Neural cell (in vitro differentiated cells): ENCODE data around the gene RIC3.

Experiments
- CTCF ChIP-seq: fragments of 450-650 bp; IDR thresholded peaks from 2 replicates; pipeline ENCODE4 v1.5.1; 2014; ENCODE audit warnings: antibody characterized with exemption, mild to moderate bottlenecking, moderate library complexity; ENCODE audit not compliant: poor library complexity, severe bottlenecking
- EP300 ChIP-seq: fragments of 450-650 bp; conservative IDR thresholded peaks from 2 replicates; pipeline ENCODE4 v1.6.1; 2014; ENCODE audit warnings: antibody characterized with exemption, mild to moderate bottlenecking, moderate library complexity; ENCODE audit not compliant: poor library complexity, severe bottlenecking
- EZH2 ChIP-seq: fragments of 200-600, 300-800 bp; shearing (Covaris generic), sonication (generic); IDR thresholded peaks from 2 replicates; pipeline ENCODE4 v1.6.1; 2014; ENCODE audit warnings: antibody characterized with exemption, low read length, borderline replicate concordance, mild to moderate bottlenecking; ENCODE audit not compliant: insufficient read depth, poor library complexity, severe bottlenecking
- POLR2AphosphoS5 ChIP-seq: IDR thresholded peaks from 2 replicates; pipeline ENCODE4 v1.6.1; 2012
- RAD21 ChIP-seq: fragments of 450-650 bp; conservative IDR thresholded peaks from 2 replicates; pipeline ENCODE4 v1.6.1; 2014; ENCODE audit warnings: antibody characterized with exemption, mild to moderate bottlenecking, moderate library complexity

- TF ChIP-seq POLR2AphosphoS5 (peak; percentile 27), CTCF (no peak), EZH2 (no peak), EP300 (no peak), RAD21 (no peak)
Observed at GRCh38 chr11:8082391-8083087, 86.3 kb downstream of the RIC3 start.
